ENCODE results near the gene ST14.
A peak's percentile ranks its signal among the peaks of the same experiment; 100 is the strongest.

ST14 gene

DNA sequence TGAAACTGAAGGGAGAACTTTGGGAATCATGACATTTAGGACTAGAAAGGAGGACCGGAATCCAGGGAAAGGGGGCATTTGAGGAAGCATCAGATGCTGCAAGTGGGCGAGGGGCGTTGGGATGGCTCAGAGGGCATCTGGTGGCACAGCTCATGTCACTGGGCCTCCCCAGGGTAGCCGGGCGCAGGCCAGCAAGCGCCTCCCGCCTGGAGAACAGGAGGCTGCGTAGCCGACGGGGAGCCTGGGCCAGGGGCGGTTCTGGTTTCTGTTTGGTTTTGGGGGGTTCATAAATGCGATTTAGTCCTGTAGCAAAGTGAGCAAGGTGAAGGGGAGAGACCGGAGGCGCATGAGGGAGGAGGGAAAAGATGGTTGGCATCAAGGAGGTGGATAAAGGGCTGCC, 443 bp upstream of the ST14 start:
- Histone ChIP-seq H3K9me3 (ENCODE audit: control insufficient read depth, insufficient read depth, low read depth, low read length) (no peaks in the 10 kb centered on the region), H3K27ac (ENCODE audit: extremely low read depth, low read depth, low read length) (no peak overlapping the region), H3K36me3 (ENCODE audit: control insufficient read depth in 2 of 2, insufficient read depth in 1 of 2, low read length in 2 of 2) (no peaks in the 10 kb centered on the region), H3K4me1 (ENCODE audit: control insufficient read depth, insufficient read depth, low read length) (no peaks in the 10 kb centered on the region), H3K4me3 (ENCODE audit: low read depth, low read length) (no peak overlapping the region)
- CTCF ChIA-PET, result no interaction called here
- TF ChIP-seq ZNF561 (tag by site-specific recombination; IDR thresholded peaks at IDR 0.05; ENCODE audit: borderline replicate concordance) (no peak), OVOL3 (tag by site-specific recombination; IDR thresholded peaks at IDR 0.05) (no peak), ZNF274 (IDR thresholded peaks at IDR 0.05; ENCODE audit: low read length) (no peak), ZNF274 (tag by site-specific recombination; IDR thresholded peaks at IDR 0.05; ENCODE audit: borderline replicate concordance) (no peak), ZNF350 (tag by site-specific recombination; IDR thresholded peaks at IDR 0.05) (no peak), ZNF23 (tag by site-specific recombination; IDR thresholded peaks at IDR 0.05; ENCODE audit: borderline replicate concordance) (no peak), TCF7L2 (IDR thresholded peaks at IDR 0.05; ENCODE audit: borderline replicate concordance, low read depth, low read length) (no peak), ZNF423 (tag by site-specific recombination; IDR thresholded peaks at IDR 0.05) (no peak), MEIS1 (CRISPR knock-in tag; IDR thresholded peaks at IDR 0.05; ENCODE audit: borderline replicate concordance) (no peak), ZSCAN16 (tag by site-specific recombination; IDR thresholded peaks at IDR 0.05) (no peak), OSR2 (tag by site-specific recombination; IDR thresholded peaks at IDR 0.05) (no peak), ZNF571 (tag by site-specific recombination; IDR thresholded peaks at IDR 0.05) (no peak), ZNF394 (tag by site-specific recombination; IDR thresholded peaks at IDR 0.05; ENCODE audit: borderline replicate concordance) (no peak)
- TF ChIP-seq, protein P1, sequence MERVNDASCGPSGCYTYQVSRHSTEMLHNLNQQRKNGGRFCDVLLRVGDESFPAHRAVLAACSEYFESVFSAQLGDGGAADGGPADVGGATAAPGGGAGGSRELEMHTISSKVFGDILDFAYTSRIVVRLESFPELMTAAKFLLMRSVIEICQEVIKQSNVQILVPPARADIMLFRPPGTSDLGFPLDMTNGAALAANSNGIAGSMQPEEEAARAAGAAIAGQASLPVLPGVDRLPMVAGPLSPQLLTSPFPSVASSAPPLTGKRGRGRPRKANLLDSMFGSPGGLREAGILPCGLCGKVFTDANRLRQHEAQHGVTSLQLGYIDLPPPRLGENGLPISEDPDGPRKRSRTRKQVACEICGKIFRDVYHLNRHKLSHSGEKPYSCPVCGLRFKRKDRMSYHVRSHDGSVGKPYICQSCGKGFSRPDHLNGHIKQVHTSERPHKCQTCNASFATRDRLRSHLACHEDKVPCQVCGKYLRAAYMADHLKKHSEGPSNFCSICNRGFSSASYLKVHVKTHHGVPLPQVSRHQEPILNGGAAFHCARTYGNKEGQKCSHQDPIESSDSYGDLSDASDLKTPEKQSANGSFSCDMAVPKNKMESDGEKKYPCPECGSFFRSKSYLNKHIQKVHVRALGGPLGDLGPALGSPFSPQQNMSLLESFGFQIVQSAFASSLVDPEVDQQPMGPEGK (tag by site-specific recombination; IDR thresholded peaks at IDR 0.05), result no peak
- TF ChIP-seq, protein P2, sequence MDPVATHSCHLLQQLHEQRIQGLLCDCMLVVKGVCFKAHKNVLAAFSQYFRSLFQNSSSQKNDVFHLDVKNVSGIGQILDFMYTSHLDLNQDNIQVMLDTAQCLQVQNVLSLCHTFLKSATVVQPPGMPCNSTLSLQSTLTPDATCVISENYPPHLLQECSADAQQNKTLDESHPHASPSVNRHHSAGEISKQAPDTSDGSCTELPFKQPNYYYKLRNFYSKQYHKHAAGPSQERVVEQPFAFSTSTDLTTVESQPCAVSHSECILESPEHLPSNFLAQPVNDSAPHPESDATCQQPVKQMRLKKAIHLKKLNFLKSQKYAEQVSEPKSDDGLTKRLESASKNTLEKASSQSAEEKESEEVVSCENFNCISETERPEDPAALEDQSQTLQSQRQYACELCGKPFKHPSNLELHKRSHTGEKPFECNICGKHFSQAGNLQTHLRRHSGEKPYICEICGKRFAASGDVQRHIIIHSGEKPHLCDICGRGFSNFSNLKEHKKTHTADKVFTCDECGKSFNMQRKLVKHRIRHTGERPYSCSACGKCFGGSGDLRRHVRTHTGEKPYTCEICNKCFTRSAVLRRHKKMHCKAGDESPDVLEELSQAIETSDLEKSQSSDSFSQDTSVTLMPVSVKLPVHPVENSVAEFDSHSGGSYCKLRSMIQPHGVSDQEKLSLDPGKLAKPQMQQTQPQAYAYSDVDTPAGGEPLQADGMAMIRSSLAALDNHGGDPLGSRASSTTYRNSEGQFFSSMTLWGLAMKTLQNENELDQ (tag by site-specific recombination; IDR thresholded peaks at IDR 0.05; ENCODE audit: low read depth), result no peak
- TF ChIP-seq, protein P3, sequence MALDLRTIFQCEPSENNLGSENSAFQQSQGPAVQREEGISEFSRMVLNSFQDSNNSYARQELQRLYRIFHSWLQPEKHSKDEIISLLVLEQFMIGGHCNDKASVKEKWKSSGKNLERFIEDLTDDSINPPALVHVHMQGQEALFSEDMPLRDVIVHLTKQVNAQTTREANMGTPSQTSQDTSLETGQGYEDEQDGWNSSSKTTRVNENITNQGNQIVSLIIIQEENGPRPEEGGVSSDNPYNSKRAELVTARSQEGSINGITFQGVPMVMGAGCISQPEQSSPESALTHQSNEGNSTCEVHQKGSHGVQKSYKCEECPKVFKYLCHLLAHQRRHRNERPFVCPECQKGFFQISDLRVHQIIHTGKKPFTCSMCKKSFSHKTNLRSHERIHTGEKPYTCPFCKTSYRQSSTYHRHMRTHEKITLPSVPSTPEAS (tag by site-specific recombination; IDR thresholded peaks at IDR 0.05), result no peak
- POLR2A ChIA-PET, result no interaction called here

GRCh38 chr11:130160498-130161155, 1.0 kb downstream of the ST14 start:
- H3K4me1 ChIP-seq (ENCODE audit: control insufficient read depth, insufficient read depth, low read length), result no peaks in the 10 kb centered on the region
- no peaks in the 10 kb centered on the region for H3K36me3 ChIP-seq (ENCODE audit: control insufficient read depth in 2 of 2, insufficient read depth in 1 of 2, low read length in 2 of 2)
- peak overlapping the region; percentile 20 for H3K4me3 ChIP-seq (ENCODE audit: low read depth, low read length)
- ChIA-PET POLR2A (no interaction called here), CTCF (no interaction called here)
- no peaks in the 10 kb centered on the region for H3K9me3 ChIP-seq (ENCODE audit: control insufficient read depth, insufficient read depth, low read depth, low read length)
- no peak overlapping the region for H3K27ac ChIP-seq (ENCODE audit: extremely low read depth, low read depth, low read length)
- TF ChIP-seq ZBTB48 (tag by site-specific recombination; IDR thresholded peaks at IDR 0.05), result no peak
- no peak for TF ChIP-seq ZNF555 (tag by site-specific recombination; conservative IDR thresholded peaks at IDR 0.05)
- TF ChIP-seq, protein P4, sequence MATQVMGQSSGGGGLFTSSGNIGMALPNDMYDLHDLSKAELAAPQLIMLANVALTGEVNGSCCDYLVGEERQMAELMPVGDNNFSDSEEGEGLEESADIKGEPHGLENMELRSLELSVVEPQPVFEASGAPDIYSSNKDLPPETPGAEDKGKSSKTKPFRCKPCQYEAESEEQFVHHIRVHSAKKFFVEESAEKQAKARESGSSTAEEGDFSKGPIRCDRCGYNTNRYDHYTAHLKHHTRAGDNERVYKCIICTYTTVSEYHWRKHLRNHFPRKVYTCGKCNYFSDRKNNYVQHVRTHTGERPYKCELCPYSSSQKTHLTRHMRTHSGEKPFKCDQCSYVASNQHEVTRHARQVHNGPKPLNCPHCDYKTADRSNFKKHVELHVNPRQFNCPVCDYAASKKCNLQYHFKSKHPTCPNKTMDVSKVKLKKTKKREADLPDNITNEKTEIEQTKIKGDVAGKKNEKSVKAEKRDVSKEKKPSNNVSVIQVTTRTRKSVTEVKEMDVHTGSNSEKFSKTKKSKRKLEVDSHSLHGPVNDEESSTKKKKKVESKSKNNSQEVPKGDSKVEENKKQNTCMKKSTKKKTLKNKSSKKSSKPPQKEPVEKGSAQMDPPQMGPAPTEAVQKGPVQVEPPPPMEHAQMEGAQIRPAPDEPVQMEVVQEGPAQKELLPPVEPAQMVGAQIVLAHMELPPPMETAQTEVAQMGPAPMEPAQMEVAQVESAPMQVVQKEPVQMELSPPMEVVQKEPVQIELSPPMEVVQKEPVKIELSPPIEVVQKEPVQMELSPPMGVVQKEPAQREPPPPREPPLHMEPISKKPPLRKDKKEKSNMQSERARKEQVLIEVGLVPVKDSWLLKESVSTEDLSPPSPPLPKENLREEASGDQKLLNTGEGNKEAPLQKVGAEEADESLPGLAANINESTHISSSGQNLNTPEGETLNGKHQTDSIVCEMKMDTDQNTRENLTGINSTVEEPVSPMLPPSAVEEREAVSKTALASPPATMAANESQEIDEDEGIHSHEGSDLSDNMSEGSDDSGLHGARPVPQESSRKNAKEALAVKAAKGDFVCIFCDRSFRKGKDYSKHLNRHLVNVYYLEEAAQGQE (tag by site-specific recombination; IDR thresholded peaks at IDR 0.05), result no peak
- TF ChIP-seq ZSCAN16 (tag by site-specific recombination; IDR thresholded peaks at IDR 0.05), result no peak
- TF ChIP-seq YY2 (tag by site-specific recombination; IDR thresholded peaks at IDR 0.05), result no peak
- TF ChIP-seq ZNF398 (tag by site-specific recombination; IDR thresholded peaks at IDR 0.05), result no peak
- no peak for TF ChIP-seq ZNF488 (tag by site-specific recombination; IDR thresholded peaks at IDR 0.05)
